Right atrium auricular region (tissue), 2 donors: ENCODE measurements around the gene MUSTN1. TPM values are rescaled to one million over a fixed set of nuclear protein-coding genes. Genes with fewer than 3 reads are reported as not detected.

ENCODE experiments used
- DNase-seq: peaks from one replicate; pipeline ENCODE4 v3.0.0-alpha.2; 2019; ENCODE audit warnings: low spot score
- H3K27ac ChIP-seq, 2 donors: fragments of 200-600 bp; sonication (generic); 1 replicate in 1 of 2; 2 replicates in 1 of 2; pipeline ENCODE4 v1.5.1; 2016 to 2019
- H3K27me3 ChIP-seq, 2 donors: fragments of 200-600 bp; sonication (generic); one replicate each; pipeline versions ENCODE4 v1.5.1 to v1.6.0; 2017 to 2019
- H3K36me3 ChIP-seq: fragments of 200-600 bp; sonication (generic); one replicate; pipeline ENCODE4 v1.5.1; 2016
- H3K4me1 ChIP-seq, 2 donors: fragments of 200-600 bp; sonication (generic); one replicate each; pipeline versions ENCODE4 v1.5.1 to v1.6.0; 2017 to 2019
- H3K4me3 ChIP-seq, 2 donors: fragments of 200-600 bp; sonication (generic); 1 replicate in 1 of 2; 2 replicates in 1 of 2; pipeline ENCODE4 v1.5.1; 2017 to 2019; ENCODE audit warnings: mild to moderate bottlenecking in 1 of 2, moderate library complexity in 1 of 2
- H3K9me3 ChIP-seq, 2 donors: fragments of 200-600 bp; sonication (generic); one replicate each; pipeline ENCODE4 v1.5.1; 2019
- total RNA-seq, 2 donors: library from RNA; depleted of rRNA; stranded (reverse); fragments of >200 nt; gene quantifications; one replicate each; pipeline ENCODE4 v1.1.0, GENCODE V29; 2016
- TF ChIP-seq, protein P1 (sequence below), 2 donors: fragments of 200-600 bp; sonication (generic); IDR thresholded peaks; one replicate each; pipeline ENCODE4 v1.5.1; 2019; ENCODE audit warnings: antibody characterized with exemption in 2 of 2

Gene MUSTN1
- total RNA-seq, 2 donors from 2014 or later, result 43.8 to 45.0 TPM

DNA sequence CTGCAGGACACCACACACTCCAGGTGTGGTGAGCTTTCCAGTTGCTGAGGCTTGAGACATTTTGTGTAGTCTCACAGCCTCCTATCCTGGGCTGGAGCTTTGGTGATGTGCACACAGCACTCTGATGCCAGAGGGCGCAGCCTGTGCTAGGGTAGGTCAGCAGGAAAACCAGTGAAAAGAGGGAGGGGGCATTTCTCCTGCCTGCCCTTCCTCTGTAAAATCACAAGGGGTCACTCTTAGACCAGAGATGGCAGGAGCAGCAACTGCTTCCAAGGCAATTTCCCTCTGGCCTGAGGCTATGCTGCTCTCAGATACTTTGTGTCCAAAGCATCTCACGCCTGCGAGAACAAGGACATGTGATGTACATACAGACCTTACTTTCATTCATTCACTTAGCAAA lies 16.5 kb upstream of the MUSTN1 start:
- H3K4me1 ChIP-seq, result peaks cover 0 to 7% of the 10 kb centered on the region in 2 donors
- H3K27me3 ChIP-seq, result no peaks in the 10 kb centered on the region
- no peak for DNase-seq
- H3K4me3 ChIP-seq, result no peak overlapping the region
- peaks cover 40% of the 10 kb centered on the region for H3K36me3 ChIP-seq
- H3K27ac ChIP-seq, result no peak overlapping the region
- TF ChIP-seq, protein P1, sequence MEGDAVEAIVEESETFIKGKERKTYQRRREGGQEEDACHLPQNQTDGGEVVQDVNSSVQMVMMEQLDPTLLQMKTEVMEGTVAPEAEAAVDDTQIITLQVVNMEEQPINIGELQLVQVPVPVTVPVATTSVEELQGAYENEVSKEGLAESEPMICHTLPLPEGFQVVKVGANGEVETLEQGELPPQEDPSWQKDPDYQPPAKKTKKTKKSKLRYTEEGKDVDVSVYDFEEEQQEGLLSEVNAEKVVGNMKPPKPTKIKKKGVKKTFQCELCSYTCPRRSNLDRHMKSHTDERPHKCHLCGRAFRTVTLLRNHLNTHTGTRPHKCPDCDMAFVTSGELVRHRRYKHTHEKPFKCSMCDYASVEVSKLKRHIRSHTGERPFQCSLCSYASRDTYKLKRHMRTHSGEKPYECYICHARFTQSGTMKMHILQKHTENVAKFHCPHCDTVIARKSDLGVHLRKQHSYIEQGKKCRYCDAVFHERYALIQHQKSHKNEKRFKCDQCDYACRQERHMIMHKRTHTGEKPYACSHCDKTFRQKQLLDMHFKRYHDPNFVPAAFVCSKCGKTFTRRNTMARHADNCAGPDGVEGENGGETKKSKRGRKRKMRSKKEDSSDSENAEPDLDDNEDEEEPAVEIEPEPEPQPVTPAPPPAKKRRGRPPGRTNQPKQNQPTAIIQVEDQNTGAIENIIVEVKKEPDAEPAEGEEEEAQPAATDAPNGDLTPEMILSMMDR (IDR thresholded peaks at IDR 0.05), result peak in 1 of 2 donors; percentile 63
- no peaks in the 10 kb centered on the region for H3K9me3 ChIP-seq

DNA sequence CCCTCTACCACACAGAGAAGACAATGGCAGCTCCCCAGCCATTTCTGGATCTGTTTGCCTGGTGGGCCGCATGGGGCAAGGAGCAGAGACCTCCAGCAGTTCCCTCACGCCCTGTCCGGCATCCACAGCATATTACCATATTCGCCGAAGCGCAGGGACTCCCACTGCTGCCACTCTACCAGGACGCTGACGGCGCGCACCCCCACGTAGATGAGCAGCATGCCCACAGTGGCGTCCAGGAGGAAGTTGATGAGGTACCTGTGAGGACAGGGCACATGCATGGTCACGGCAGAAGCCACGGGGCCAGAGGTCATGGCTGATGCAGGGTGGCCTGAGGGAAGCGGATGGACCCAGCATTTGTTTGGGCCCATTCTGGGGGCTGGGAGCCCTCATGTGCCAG lies 14.8 kb upstream of the MUSTN1 start:
- DNase-seq, result no peak
- H3K36me3 ChIP-seq, result peaks cover 40% of the 10 kb centered on the region

DNA sequence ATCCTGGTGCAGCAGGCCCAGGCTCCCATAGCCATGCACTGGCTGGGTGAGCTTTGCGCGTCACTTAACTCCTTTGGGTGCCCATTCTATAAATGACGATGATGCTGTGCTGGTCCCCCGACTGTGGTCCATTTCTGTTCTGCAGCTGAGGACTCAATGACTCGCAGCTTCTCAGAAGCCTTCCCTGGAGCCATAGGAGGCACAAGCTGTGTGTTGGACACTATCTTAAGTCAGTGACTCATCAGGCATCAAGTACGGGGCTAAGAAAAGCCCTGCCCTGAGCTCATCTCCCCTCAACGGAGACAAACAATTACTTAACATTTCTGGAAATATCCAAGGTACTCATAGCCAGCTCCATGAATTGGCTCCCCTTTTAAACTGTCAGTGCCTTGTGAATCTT lies 13.8 kb upstream of the MUSTN1 start:
- Histone ChIP-seq H3K4me1 (peaks cover 0 to 34% of the 10 kb centered on the region in 2 donors), H3K36me3 (peaks cover 40% of the 10 kb centered on the region), H3K9me3 (no peaks in the 10 kb centered on the region), H3K27ac (peak overlapping the region in 1 of 2 donors; percentile 25), H3K4me3 (no peak overlapping the region), H3K27me3 (no peaks in the 10 kb centered on the region)
- DNase-seq, result no peak
- TF ChIP-seq, protein P1 (IDR thresholded peaks at IDR 0.05), result no peak

More for the DNA sequence above, 14.8 kb upstream of the MUSTN1 start:
- Histone ChIP-seq H3K27me3 (no peaks in the 10 kb centered on the region), H3K27ac (no peak overlapping the region), H3K9me3 (no peaks in the 10 kb centered on the region), H3K4me1 (peaks cover 0 to 24% of the 10 kb centered on the region in 2 donors), H3K4me3 (no peak overlapping the region)
- TF ChIP-seq, protein P1 (IDR thresholded peaks at IDR 0.05), result no peak

DNA sequence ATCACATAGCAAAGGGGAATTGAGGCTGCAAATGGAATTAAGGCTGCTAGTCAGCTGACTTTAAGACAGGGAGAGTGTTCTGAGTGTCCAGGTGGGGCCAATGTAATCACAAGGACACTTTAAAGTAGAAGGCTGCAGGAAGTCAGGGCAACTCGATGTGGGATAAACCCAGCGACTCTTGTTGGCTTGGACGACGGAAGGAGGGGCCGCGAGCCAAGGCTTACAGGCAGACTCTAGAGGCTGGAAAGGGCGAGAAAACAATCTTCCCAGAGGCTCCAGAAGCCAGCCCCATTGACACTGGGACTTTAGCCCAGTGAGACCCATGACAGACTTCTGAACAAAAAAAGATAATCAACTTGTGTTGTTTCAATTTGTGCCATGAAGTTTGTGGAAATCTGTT lies 12.9 kb upstream of the MUSTN1 start:
- no peak for DNase-seq
- Histone ChIP-seq H3K36me3 (peaks cover 40% of the 10 kb centered on the region), H3K9me3 (no peaks in the 10 kb centered on the region), H3K4me3 (no peak overlapping the region), H3K27me3 (no peaks in the 10 kb centered on the region), H3K4me1 (peaks cover 0 to 43% of the 10 kb centered on the region in 2 donors), H3K27ac (no peak overlapping the region)
- TF ChIP-seq, protein P1 (IDR thresholded peaks at IDR 0.05), result no peak

- TF ChIP-seq, protein P1 (IDR thresholded peaks at IDR 0.05), result no peak
- H3K27me3 ChIP-seq, result no peaks in the 10 kb centered on the region
- no peak for DNase-seq
- no peaks in the 10 kb centered on the region for H3K9me3 ChIP-seq
- peaks cover 37% of the 10 kb centered on the region for H3K36me3 ChIP-seq
- peaks cover 0 to 48% of the 10 kb centered on the region in 2 donors for H3K4me1 ChIP-seq
- H3K27ac ChIP-seq, result no peak overlapping the region
- no peak overlapping the region for H3K4me3 ChIP-seq
These were observed 12.4 kb upstream of the MUSTN1 start for GRCh38 chr3:52847241-52847640.

DNA sequence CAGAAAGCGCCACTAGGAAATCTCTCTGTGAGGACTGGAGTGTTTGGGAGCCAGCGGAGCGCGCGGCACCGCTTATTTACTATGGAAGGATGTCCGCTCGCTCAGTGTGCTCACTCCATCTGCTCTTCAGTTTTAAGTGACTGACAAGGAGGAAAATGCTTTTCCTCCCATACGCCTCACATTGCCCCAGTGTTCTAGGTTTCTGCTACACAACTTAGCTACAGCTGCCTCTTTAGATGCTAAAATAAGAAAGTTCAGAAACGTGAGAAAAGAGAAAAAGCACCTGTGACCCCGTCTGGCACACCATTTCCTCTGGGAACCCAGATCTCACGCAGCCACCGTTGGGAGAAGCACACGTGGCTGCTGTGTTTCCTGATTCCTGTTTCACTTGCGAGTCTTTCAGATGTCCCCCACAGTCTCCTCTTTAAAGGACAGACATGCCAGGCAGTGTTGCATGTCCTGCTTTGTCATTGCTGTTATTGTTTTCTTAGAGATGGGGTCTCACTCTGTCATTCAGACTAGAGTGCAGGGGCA lies 11.7 kb upstream of the MUSTN1 start:
- TF ChIP-seq, protein P1 (IDR thresholded peaks at IDR 0.05), result no peak
- peak overlapping the region; percentile 69 to 88 for H3K27ac ChIP-seq
- H3K36me3 ChIP-seq, result peaks cover 30% of the 10 kb centered on the region
- H3K4me1 ChIP-seq, result peaks cover 0 to 55% of the 10 kb centered on the region in 2 donors
- H3K9me3 ChIP-seq, result no peaks in the 10 kb centered on the region
- no peak overlapping the region for H3K4me3 ChIP-seq
- no peak for DNase-seq
- no peaks in the 10 kb centered on the region for H3K27me3 ChIP-seq
